Measurements from ENCODE around the gene TRIM7.
A peak's percentile ranks its signal among the peaks of the same experiment; 100 is the strongest.

GRCh38 chr5:181246276-181247049, 41.5 kb upstream of the TRIM7 start:
- peak; percentile 62 to 88 for TF ChIP-seq POLR2A (IDR thresholded peaks at IDR 0.05)
- TF ChIP-seq, protein P1, sequence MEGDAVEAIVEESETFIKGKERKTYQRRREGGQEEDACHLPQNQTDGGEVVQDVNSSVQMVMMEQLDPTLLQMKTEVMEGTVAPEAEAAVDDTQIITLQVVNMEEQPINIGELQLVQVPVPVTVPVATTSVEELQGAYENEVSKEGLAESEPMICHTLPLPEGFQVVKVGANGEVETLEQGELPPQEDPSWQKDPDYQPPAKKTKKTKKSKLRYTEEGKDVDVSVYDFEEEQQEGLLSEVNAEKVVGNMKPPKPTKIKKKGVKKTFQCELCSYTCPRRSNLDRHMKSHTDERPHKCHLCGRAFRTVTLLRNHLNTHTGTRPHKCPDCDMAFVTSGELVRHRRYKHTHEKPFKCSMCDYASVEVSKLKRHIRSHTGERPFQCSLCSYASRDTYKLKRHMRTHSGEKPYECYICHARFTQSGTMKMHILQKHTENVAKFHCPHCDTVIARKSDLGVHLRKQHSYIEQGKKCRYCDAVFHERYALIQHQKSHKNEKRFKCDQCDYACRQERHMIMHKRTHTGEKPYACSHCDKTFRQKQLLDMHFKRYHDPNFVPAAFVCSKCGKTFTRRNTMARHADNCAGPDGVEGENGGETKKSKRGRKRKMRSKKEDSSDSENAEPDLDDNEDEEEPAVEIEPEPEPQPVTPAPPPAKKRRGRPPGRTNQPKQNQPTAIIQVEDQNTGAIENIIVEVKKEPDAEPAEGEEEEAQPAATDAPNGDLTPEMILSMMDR (IDR thresholded peaks at IDR 0.05), result peak in 1 of 6 experiments; percentile 10

Measured in Peyer's patch (tissue), 4 donors.